NCI-H82 treated with DMSO at 0.1 percent for 48 hours (cell line): ENCODE measurements around the gene PYROXD2.
A peak's percentile ranks its signal among the peaks of the same experiment; 100 is the strongest.

Source experiments
- DNase-seq: peaks from one replicate; lab custom pipeline; 2025; ENCODE audit not compliant: unreplicated experiment; lab: John Stamatoyannopoulos, UW

Gene PYROXD2

DNA sequence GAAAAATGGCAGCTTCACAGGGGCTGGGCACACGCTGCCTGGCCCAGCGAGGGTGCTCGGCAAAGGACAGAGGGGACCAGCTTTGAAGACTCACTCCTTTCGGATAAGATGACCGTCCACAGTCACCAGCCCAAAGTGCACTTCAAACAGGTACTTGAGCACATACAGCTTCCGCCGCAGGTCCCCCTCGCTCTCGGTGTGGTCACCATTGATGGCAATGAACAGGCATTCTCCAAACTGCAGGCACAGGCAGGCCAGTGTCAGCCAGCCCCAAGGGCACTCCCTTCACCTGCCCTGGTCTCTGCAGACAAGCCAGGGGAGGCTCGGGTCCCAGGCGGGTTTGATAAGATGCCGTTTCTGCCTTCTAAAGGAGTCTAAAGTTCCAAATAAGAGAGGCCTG is 20.2 kb upstream of the PYROXD2 start:
- DNase-seq, result no peak

DNA sequence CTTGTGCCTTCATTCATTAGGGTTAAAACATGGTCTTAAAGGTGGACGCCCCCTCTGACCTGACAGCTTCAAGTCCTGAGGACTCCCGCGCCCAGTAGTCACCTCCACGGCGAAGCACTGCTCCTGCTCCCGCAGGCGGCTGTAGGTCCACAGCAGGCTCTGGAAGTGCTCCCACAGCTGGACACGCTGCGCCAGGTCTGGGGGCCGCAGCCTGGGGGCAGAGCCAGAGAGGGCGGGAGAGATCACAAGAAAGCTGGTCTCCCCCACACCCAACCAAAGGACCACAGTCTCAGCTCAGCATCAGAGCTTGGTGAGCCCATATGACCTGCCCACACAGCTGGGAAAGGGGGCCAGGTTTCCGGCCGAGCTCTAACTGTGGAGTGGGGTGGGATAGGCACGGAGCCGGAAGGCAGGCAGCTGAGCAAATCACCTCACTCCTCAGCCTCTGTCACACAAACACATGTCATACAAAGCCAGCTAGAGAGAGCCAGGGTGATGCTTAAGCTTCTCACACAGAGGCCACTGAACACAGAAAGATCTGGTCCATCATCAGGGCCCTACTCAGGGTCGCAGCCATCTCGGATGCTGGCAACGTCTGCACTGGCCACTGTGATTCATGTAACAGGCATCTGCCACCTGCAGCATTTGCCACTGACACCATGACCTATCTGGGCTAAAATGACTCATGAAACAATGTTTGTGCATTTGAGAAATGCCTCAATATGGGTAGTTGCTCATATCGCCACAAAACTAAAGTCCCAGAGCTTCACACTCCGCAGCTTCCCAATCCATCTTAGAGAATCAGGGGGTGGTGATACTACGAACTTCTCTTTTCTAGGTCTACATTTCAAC is 19.1 kb upstream of the PYROXD2 start:
- no peak for DNase-seq

GRCh38 chr10:98433371-98433770 is 18.4 kb upstream of the PYROXD2 start:
- DNase-seq, result no peak

GRCh38 chr10:98432330-98432729 is 17.3 kb upstream of the PYROXD2 start:
- DNase-seq, result no peak

DNA sequence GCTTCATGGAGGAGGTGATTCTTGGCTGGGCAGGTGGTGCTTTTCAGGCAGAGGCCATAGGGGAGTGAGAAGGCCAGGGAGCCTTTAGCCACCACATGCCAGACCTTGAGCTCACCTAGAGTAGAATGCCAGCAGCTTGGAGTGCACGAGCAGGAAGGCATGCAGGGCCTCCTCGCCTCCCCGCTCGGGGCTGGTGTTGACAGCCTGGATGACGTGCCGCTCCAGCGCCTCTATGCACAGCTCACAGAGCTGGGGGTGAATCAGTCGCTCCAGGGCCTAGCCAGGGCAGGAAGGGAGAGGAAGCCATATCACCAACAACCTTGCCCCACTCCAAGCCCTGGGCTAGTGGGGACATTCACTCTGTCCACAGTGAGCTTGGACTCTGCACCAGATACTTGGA is 16.0 kb upstream of the PYROXD2 start:
- DNase-seq, result no peak

GRCh38 chr10:98430427-98430826 is 15.4 kb upstream of the PYROXD2 start:
- DNase-seq, result no peak

GRCh38 chr10:98429320-98430072 is 14.5 kb upstream of the PYROXD2 start:
- DNase-seq, result no peak

DNA sequence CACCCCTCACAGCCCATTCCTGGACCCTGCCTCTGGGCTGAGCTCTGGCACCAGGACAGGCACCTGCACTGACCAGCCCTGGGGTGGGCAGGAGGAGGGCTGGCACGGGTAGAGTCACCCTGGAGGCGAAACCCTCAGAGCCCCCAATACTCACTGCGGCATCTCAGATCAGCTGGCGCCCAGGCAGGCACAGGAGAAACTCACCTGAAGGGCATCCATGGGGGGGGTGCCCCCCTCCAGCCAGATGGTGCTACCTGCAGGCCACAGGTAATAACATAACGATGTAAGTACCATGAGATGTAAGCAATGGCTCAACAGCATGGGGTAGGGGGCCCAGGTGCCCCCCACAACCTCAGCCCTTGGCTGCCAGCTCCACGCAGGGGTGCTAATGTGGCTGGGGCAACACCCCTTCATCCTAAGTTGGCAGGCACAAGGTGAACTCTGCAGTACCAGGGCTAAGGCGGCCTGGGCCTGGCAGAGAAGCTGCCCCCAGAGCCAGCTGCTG is 12.1 kb upstream of the PYROXD2 start:
- no peak for DNase-seq

GRCh38 chr10:98425511-98426352 is 10.8 kb upstream of the PYROXD2 start:
- peak; percentile 17 for DNase-seq

- DNase-seq, result no peak
Observed at GRCh38 chr10:98424295-98425254, 9.6 kb upstream of the PYROXD2 start.

DNA sequence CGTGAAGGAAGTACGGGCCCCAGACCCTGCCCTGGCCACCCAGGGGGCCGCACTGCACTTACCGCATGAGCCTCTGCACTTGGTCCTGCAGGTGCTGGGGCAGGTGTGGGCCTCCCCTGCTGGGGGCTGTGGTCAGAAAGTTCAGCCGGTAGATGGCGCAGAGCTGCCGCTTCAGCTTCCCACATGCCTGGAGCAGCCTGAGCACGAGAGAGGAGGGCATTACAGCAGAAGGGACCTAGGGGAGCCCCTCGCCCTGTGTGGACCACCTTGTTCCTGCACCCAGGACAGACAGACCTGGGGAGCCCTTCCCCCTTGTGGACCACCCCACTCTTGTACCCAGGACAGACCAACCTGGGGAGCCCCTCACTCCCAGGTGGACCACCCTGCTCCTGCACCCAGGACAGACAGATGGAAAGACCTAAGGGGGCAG is 8.7 kb upstream of the PYROXD2 start:
- no peak for DNase-seq

DNA sequence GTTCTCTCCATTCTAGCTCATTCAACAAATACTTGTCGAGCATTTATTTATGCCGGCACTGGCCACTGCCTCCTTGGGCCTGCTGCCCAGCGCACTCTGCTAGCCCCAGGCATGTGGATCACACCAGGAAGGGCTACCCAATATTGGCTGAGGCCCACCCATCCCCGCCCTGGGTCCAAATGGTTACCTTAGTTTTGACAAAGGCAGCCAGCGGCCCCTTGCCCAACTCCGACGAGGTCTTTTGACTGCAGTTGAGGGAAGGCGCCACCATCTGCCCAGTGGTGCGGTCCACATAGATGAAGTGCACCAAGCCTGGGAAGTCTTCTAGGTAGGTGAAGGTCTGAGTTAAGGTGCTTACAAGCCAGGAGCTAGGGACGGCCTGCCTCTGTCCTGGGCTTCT is 7.2 kb upstream of the PYROXD2 start:
- DNase-seq, result no peak

DNA sequence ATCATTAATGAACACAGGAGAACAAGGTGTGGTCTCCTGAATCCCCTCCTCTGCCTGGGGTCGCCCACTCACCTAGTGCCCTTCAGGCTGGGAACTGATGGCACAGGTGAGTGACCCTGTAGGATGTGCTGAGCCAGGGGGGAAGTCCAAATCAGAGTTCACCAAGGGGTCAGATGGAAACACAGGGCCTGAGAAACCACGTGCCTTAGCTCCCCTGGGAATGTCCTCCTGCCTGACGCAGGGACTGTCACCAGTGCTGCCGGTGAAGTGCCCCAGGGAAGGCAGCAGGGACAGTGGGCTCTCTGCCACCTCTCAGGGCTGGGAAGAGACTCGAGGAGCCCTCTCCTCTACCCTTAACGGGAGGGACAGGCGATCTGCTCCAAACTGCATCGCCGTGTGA is 5.8 kb upstream of the PYROXD2 start:
- DNase-seq, result no peak

DNA sequence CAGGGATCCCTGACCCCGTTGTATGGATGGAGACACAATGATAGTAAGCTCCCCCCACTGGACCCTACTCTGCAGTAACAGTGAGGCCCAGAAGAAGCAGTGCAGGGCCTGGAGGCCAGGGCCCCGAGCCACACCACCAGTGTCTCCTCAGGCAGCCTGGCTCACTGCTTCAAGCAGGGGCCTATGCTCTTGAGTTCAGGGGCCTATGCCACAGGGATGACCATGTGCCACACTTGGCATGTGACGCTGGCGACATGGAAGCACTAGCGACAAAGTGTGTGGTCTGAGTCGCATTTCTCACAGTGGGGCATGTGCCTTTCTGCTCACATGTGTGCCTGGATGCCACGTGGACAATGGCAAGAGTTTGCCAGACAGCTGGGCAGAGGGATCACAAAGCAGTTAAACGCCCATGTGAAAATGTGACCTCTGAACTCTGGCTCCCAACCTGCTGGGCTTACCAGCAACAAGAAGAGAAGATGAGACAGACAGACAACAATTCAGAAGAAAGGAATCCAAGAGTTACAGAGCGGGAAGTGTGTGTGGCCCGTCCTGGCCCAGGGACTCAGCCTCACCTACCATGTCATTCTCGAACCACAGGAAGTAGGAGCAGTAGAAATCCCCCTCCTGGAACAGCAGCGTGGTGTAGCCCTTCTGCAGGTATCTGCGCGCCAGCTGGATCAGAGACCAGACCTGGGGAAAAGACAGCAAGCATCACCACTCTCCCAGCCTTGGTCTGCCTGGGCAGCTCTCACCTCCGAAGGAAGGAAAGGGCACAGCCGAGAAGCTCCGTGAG is 4.7 kb upstream of the PYROXD2 start:
- no peak for DNase-seq

DNA sequence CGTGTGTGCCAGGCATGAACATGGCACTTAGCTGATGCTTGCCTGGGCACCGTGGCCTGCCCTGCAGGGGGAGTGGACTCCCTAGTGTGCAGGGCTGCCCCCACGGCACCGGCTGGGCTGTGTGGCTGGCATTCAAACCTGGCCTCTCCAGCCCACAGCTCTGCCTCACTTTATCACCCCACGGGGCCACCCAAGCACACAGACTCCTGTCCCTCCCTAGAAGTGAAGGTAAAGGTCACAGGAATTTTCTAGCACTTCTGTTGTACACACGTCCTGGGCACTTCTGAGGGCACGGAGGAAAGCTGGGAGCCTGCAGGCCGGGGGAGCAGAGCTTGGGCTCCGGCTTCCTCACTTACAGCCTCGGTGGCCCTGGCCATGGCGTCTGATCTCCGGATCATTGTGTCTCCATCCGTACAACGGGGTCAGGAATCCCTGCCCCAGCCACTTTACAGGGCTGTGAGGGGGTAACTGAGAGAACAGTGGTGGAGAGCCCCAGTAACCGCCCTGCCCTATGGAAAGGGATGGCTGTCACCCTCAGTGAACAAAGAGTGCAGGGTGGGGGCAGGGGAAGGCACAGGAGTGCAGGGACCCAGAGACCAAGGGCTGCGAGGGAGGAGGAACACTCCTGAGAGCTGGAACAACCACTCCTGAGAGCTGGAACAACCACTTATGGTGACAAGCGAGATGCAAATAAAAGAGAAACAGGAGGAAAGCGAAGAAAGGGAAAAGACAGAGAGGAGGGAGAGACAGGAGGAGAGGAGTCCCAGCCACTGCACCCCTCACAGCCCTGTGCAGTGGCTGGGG is 3.9 kb upstream of the PYROXD2 start:
- DNase-seq, result no peak

DNA sequence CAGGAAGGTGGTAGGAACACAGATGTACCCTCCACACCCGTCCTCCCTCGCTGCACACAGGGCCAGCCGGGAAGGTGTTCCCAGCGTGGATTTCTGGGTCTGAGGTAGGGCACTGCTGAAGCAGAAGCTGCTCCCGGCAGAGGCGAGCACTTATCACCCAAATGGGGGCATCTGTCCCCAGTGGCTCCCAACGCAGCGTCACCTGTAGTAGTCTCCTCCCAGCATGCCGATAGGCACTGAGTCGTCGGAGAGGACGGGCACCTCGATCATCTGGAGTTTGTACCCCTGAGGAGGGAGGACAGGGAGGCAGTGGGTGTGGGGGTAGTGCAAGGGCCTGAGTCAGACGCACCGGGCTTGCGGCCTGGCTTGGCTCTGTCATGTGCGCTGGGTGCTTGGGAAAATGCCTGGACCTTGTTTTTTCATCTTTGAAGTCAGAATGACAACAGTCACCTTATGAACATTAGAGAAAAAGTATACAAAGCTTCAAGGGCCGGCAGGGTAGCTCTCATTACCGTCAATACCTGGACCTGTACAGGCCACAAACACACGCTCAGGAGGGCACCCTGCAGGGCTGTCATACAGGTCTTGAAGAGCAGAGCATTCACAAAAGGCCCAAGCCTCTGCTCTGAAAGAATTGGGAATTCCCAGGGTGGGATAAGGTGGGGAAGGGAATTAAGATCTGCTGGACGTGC is 3.1 kb upstream of the PYROXD2 start:
- no peak for DNase-seq

DNA sequence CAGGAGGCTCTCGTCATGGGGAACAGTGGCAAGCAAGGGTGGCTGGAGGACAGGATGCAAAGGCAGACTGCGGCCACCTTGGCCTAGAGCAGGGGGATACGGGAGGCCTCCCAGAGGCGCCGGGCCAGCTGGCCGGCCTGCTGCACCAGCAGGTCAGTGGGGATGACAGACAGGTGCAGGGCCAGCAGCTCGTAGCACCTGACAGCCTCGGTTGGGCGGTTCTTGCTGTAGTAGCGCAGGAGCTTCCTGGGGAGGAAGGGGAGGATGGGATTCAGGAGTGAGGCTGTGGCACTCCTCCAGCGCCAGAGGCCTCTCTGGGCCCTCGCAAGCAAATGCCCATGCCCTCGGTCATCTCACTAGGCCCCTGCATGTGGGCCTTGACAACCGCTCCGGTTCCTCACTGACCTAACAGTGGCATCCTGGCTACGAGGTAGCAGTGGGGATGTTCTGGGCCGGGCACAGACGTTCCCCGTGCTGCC is 2.5 kb upstream of the PYROXD2 start:
- no peak for DNase-seq
